ENCODE measurements around the gene FHOD3.
"Not testable (repeated sequence)": the region's sequence is repeated elsewhere in the genome, so short reads cannot be mapped to it uniquely, and the experiment has no call there.

FHOD3 gene

DNA sequence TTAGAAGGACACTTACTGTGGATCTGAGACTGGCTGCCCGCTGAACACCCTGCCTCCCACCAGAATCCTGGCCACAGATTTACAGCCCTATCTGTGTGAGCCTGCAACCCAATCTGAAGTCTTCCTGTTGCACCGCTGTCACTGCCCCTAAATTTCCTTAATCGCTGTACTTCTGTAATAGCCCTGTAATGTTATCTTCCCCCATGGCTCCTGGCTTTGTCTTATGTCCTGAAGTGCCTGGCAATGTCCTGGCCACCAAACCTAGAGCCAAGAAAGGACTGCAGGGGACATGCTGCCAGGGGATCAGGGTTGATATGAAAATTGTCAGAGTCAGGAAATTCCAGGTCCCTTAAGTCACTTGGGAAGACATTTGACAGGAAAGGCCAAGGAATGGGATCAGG lies 52.7 kb downstream of the FHOD3 start:
- no peak for DNase-seq (ENCODE audit: low read depth in 3 of 3)

DNA sequence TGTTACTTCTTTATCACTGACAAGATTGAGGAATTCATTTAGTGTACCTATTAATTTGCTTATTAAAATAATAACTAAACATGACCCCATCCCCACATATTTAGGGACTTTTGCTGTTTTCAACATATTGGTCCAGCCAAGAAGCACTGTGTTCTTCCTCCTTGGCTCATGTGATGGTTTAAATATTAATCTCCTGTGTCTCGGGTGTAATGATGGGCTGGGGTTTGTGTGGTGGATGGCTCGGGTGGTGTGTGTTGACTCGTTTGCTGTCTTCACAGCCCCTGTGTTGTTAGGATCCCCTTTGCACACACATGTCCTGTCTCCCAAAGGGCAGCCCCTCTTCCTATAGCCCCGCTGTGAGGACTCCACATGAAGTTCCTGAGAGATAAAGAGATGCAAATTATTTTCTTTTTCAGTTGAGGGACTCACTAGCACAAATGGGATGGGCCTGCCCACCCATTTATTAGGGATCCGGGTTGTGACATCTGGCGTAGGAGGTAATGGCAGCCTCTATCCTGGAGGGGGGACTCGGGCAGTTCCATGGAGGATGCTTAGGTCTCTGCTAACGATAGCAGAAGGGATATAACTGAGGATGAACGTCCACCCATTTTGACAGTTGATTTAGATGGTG lies 53.4 kb downstream of the FHOD3 start:
- DNase-seq (ENCODE audit: low read depth in 3 of 3): no peak

DNA sequence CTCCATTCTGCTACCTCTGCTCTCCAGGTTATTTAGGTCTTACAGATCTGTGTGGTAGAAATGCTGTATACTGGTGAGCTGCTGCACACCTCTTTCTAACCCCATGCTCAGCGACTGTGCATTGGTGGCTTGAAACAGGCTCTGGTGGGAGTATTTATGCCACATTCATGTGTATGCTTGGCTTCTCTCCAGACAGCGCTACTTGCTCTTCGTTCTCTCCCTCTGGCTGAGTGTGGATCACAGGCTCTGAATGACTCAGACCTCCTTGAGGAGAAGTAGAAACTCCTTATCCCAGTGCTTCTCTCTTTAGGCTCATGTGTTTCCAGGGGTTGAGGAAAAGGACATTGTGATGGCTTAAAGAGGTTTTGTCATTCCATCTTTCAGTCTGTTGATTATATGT lies 54.9 kb downstream of the FHOD3 start:
- DNase-seq (ENCODE audit: low read depth in 3 of 3): no peak

DNA sequence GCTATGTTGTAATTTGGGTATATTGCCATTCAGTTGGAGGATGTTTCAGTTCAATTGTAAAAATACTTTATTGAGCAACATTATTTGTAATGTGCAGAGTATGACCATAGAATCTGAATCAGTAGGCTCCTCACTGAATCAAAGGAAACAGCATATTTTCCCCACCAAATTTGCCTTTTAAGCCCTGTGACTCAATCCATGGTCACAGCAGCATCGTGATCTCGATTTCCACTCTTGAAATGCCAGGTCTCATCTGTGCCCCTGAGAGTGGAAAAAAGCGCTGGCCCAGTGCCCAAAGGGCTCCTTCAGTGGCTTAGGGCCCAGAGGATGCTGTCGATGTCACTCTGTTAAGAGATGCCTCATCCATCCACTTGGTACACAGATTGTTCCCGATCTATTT lies 57.5 kb downstream of the FHOD3 start:
- DNase-seq (ENCODE audit: low read depth in 3 of 3): peak in 1 of 3 donors; percentile 9

DNA sequence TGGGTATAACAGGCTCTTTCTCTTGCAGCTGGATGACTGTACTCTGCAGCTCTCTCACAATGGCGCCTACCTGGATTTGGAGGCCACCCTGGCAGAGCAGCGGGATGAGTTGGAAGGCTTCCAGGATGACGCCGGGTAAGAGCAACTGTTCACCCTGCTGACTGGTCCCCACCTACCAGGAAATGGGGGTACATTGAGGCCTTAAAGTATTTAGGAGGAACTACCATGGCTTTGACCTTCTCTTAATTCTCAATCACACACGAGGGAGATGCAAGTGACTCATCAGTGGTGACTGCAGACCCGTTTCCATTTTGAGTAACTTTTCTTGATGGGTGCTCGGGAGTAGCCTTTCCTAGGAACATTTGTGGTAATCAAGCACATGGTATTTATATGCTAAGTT lies 58.0 kb downstream of the FHOD3 start:
- DNase-seq (ENCODE audit: low read depth in 3 of 3): no peak

DNA sequence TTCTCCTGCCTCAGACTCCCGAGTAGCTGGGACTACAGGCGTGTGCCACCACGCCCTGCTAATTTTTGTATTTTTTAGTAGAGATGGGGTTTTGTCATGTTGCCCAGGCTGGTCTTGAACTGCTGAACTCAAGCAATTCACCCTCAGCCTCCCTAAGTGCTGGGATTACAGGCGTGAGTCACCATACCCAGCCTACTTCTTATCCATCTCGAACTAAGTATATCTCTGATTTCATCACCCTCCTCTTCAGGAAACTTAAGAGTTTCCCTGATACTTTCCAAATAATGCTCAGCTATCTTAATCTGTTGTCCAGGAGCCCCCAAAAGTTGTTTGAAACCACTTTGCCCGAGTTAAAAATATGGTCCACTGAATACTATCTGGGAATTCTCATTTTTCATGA lies 59.2 kb downstream of the FHOD3 start:
- not testable (repeated sequence) for DNase-seq (ENCODE audit: low read depth in 3 of 3)

DNA sequence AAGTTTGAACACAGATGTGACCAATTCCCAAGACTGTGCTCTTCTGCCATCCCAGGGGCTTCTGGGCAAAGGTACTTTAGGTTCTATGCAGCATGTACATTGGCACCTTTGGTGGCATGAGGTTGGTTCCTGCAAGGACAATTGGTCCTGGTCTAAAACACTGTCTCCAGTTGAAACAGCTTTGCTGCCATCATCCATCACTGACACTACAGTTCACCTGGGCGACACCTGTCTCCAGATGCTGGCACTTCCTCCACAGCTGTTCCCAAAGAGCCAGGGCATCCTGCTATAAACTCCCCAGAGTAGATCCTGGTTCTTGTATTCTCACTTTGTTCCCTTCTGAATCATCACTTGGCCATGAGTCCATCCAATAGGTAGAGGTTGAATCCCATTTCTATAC lies 60.6 kb downstream of the FHOD3 start:
- no peak for DNase-seq (ENCODE audit: low read depth in 3 of 3)

DNA sequence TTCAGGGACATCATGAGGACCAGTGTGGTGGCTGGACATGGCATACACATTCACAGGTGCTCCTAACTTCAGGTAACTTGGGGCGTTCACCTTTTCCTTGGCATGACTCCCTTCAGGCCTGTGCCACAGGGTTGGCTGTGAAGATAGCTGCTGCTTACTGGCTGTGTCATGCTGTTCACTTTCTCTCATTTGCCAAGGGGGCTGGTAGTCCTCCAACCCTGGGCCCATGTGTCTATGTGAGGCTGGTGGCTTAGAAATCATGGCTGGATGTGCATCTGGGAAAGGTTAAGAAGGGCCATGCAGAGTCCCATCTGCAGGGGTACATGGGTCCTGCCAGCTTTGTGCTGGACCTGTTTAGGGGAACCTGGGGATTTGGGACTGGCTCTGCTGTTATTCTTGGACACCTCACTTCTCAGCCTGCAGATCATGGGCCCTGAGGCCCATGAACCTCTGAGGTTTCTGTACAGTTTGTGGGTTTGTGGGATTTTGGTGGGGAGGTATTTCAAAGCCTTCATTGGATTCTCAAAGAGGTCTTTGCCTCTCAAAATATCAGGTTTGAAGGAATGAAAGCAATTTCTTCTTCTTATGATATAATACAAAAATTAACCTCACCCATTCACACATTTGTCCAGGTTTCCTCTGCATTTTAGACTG lies 62.9 kb downstream of the FHOD3 start:
- DNase-seq (ENCODE audit: low read depth in 3 of 3): no peak

DNA sequence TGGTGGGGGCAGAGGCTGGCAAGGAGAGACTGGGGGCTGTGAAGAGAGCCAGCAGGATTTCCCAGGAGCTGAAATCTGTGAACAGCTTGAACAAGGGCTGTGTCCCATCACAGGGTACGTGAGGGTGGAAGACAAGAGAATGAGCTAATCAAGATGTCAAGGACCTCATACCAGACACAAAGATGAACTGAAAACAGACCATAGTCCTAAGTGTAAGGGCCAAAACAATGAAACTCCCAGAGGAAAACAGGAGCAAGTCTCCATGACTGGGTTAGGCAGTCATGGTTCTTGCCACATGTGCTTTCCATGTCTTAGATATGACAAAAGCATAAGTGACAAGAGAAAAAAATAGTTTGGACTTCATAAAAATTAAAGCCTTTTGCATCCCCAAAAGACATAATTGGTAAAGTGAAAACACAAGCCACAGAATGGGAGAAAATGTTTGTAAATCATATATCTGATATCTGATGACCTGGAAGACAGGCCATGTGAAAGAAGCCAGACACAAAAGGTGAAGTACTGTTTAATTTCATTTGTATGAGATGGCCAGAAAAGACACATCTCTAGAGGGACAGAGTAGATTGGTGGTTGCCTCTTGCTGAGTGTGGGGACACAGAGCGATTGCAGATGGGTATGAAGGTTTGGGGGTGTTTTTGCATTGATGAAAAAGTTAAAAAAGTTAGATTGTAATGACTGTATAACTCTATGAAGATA lies 67.6 kb downstream of the FHOD3 start:
- DNase-seq (ENCODE audit: low read depth in 3 of 3): no peak

DNA sequence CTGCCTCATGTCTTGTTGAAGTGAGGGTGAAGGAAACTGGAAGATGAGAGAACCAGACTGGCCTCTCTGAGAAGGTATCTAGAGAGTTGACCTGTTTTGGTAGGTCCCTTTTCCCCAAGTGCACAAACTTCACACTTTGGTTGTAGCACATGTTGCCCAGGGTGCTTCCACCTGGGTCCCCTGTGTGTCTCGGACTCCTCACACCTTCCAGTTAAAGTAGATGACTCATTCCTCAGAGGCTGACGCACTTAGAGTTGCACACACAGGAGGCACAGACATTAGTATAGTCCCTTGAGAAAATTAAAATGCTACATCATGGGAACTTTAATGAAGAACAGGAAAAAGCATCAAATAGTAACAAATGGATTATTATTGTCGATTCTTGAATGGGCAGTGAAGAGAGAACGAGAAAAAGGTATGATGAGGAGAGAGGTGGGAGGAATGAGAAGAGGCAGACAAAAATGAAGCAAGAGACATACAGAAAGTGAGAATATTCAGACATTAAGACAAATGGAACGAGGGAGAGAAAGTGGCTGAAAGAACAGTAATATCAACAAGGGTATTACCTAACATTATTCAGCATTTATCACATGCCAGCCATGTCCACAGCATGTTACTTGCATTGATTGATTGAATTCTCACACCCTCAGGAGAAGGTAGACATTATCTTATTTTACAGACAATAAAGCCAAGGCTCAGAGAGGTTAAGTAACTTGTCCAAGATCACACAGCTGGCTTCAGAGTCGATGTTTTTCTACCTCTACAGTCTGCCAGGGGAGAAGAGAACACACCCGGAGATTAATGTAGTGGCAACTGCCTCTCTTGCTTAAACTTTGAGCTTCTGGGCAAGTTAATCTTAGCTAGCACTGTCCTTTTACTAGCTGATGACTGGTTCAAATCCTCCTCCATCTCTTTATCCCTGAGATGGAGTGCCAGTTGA lies 68.6 kb downstream of the FHOD3 start:
- DNase-seq (ENCODE audit: low read depth in 3 of 3): no peak

DNA sequence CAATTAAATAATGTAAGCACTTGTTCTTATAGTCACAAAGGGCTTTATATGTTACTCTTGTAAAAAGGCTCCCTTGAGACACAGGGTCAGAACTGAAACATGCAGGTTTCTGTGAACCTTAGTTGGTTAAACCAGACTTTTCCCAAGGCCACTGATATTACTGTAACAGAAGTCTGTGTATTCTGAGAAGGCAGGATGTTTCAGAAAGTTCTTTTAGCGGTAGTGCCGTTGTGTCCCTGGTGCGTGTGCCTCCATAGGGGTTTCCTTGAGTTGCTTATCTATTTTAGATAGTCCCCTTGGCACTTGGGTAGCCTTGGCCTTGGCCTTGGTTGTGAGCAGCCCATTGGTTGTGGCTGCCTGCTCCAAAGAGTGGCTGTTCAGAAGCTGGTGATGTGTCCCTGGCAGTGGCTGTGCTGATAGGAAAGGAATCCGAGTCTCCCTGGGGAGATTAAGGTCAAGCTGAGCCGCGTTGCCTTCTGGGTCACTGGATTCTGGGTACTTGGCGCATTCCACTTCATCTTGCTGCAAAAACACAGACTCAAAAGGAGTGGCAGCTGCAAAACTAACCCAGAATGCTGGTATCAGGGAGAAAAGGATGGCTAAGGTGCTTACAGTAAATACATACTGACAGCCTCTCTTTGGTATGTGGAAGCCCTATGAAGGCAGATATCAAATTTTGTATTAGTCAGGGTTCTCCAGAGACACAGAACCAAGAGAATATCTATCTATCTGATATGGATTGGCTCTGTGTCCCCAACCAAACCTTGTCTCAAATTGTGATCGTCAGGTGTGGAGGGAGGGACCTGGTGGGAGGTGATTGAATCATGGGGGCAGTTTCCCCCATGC lies 69.7 kb downstream of the FHOD3 start:
- DNase-seq (ENCODE audit: low read depth in 3 of 3): no peak

DNA sequence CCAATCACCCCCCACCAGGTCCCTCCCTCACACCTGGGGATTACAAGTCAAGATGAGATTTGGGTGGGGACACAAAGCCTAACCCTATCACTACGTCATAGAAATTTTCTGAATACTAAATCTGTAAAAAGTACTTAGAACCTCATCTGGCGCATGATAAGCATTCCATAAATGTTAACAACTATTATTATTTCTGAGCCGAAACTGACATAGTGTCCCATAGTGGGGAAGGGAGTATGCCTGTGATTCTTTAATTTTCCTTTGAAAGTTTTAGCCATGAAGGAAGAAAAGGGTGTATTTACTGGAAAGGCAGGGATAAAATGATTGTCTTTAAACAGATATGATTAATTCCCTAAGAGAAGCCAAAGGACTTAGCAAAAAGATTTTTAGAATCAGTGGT lies 71.4 kb downstream of the FHOD3 start:
- no peak for DNase-seq (ENCODE audit: low read depth in 3 of 3)

DNA sequence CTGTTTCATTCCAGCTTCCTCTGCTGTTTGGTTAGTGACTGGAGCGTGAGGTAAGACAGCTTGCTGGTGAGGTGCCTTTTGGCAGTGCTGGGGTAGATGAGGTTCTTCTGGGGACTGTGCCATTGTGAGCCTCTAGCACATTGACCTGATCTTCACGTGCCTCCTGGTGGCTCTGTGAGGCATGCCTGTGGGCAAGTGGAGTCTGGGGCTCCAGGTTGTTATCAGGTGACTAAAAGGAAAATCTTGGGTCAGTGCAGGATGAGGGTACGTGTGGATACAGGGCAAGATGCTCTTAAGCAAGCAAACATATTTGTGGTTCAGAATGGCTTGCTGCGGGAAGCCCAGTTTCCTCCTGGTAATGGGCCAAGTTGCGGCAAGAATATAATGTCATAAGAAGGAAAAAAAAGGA lies 75.4 kb downstream of the FHOD3 start:
- no peak for DNase-seq (ENCODE audit: low read depth in 3 of 3)

DNA sequence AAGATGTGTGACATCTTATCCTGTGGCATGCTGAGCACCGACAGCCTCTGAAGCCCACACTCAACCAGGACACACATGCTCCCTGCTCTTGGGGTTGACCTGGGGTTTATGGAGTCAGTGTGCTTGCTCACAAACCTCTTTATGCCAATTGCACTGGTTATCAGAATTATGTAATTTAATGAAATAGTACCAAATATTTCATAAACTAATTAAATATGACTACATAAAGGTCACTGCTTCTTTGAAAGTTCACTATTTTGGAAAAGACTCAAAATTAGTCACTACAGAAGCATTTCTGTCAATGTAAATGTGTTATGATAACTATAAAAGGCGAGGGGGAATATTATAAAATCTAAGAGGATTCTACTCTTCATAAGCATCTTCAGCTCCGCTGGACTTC lies 76.7 kb downstream of the FHOD3 start:
- DNase-seq (ENCODE audit: low read depth in 3 of 3): no peak

DNA sequence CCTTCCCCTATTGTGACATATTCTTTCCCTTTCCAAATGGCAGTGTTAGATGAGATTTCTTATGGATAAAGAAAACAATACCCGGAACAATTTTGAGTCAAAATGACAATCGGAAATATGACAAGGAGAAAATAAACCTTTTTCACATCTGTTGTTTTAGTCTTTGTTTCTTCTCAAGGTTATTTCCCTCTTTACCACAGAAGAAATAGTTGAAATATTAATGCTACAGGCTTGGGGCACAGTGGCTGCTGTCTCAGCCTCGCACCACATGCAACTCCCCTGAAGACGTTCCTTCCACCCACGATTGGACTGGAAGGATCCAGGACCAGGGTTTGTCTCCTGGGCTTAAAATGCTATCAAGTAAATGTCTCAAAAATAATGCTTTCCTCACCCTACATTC lies 77.6 kb downstream of the FHOD3 start:
- no peak for DNase-seq (ENCODE audit: low read depth in 3 of 3)

DNA sequence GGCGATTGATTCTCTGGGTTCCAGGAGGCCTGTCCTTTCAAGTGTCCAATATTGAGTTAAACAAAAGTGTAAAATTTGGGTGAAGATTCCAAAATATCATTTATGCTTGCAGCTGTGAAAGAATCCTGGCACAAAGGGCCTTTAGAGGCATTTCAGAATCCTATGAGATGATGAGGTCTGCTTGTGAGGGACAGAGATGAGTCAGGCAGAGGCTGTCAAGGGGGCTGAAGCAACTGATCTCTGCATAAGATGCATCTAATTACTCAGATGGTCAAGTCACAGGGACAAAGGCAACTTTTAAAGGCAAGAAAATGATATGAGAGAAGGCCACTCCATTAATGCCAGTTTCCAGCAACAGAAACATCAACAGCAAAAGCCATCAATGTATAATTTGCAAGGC lies 78.8 kb downstream of the FHOD3 start:
- DNase-seq (ENCODE audit: low read depth in 3 of 3): no peak

DNA sequence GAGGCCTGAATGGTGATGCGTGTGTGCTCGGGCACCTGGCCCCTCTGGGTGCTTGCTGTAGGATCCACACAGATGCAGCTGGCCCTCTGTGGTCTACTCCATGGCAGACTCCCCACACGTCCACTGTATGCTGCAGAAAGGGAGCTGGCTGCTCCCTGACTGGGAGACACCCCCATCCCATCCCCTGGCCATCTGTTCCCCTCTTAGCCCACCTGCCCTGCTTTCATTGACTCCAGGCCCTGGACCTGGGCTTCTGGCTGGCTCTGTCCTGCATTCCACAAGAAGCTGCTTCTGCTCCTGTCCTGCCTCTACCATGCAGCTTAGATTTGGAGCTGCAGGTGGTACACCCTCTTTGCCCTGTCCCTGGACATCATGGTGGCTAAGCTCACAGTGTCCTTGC lies 80.1 kb downstream of the FHOD3 start:
- no peak for DNase-seq (ENCODE audit: low read depth in 3 of 3)

DNA sequence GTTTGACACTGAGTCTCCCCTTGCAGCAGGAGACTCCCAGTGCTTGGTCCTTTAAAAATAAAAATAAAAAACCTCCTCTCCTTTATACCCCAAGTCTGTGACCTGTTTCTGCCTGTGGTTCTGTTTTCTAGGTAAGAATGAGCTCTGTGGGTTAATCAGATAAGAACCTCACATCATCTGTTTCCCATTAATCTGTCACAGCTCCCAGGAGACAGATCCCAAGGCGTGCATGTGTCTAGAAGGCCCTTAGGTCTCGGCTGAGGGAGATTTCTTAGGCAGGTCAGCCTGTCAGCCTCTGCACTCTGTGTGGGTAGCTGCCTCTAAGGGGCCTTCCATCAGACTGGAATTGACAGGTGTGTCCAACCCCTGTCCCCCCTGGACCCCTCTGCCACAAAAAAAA lies 80.7 kb downstream of the FHOD3 start:
- no peak for DNase-seq (ENCODE audit: low read depth in 3 of 3)

DNA sequence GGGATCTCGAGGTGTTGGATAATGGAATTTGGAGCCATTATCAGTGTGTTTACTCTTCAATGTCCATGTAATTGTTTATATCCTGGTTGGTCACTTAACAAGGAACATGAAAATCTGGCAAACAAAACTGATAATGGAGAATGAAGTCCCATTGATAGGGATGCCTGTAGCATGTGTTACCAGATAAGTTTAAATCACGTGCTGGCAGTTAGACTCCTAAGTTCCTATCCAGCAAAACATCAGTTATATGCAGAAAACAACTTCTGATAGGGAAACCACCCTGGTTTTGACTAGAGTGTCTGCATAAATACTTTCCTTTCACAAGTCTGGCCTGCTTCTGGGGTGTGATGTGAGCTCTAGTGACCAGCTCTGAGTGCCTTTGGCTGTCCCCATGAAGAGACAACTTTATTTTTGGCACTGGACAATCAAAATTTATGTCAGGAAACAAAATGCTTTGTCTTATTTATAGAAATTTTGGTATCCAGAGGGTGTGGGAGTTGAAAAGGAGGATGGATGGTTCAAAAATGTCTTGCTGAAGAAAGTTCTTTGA lies 82.0 kb downstream of the FHOD3 start:
- DNase-seq (ENCODE audit: low read depth in 3 of 3): no peak

DNA sequence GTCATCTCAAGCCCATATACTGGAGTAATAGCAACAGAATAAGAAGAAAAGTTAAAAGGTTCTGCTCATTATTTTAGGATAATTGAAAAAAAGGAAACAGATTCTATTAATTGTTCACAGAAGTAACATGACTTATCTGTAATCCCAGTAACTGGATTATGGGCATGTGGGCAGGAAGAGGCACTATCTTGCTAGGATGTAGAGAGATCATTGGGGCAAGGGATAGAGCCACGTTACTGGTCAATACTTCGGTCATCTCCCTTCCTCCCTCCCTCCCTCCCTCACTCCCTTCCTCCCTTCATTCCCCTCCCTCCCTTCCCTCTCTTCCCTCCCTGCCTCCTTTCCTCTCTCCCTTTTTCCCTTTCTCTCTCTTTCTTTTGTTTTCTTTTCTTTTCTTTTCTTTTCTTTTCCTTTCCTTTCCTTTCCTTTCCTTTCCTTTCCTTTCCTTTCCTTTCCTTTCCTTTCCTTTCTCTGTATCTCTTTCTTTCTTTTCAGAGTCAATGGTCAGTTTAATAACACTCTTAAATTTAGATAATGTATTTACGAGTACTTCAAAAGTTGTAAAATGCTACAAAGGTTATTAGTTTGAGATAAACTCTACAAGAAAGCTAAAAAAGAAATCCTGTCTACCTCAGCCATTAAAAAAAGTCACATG lies 82.8 kb downstream of the FHOD3 start:
- DNase-seq (ENCODE audit: low read depth in 3 of 3): no peak
